Subcutaneous abdominal adipose tissue (tissue), 5 donors: ENCODE results near the gene NRP2.

Experiments
- H3K27ac ChIP-seq: one replicate; pipeline ENCODE4 v1.7.0; 2013; ENCODE audit warnings: low read depth, mild to moderate bottlenecking, inconsistent platforms, low read length, moderate library complexity
- H3K27me3 ChIP-seq, 5 donors: one replicate each; pipeline ENCODE4 v1.7.0; 2013; ENCODE audit warnings: low read length in 5 of 5, inconsistent platforms in 1 of 5; ENCODE audit not compliant: control insufficient read depth in 5 of 5, insufficient read depth in 4 of 5
- H3K36me3 ChIP-seq, 5 donors: one replicate each; pipeline ENCODE4 v1.7.0; 2013; ENCODE audit warnings: low read length in 5 of 5; ENCODE audit not compliant: control insufficient read depth in 5 of 5, insufficient read depth in 5 of 5
- H3K4me1 ChIP-seq, 5 donors: one replicate each; pipeline ENCODE4 v1.7.0; 2013; ENCODE audit warnings: low read length in 5 of 5, mild to moderate bottlenecking in 3 of 5, moderate library complexity in 1 of 5; ENCODE audit not compliant: control insufficient read depth in 5 of 5, insufficient read depth in 5 of 5
- H3K4me3 ChIP-seq, 5 donors: one replicate each; pipeline ENCODE4 v1.7.0; 2013; ENCODE audit warnings: low read length in 5 of 5, low read depth in 1 of 5
- H3K9ac ChIP-seq, 5 donors: one replicate each; pipeline ENCODE4 v1.7.0; 2013; ENCODE audit warnings: low read length in 5 of 5, mild to moderate bottlenecking in 4 of 5, moderate library complexity in 3 of 5
- H3K9me3 ChIP-seq, 5 donors: one replicate each; pipeline ENCODE4 v1.7.0; 2013; ENCODE audit warnings: low read length in 5 of 5; ENCODE audit not compliant: control insufficient read depth in 5 of 5
- donor health status: healthy.
- donor health status: healthy.
- donor health status: healthy.
- donor health status: healthy.
- donor health status: healthy.

The NRP2 gene

DNA sequence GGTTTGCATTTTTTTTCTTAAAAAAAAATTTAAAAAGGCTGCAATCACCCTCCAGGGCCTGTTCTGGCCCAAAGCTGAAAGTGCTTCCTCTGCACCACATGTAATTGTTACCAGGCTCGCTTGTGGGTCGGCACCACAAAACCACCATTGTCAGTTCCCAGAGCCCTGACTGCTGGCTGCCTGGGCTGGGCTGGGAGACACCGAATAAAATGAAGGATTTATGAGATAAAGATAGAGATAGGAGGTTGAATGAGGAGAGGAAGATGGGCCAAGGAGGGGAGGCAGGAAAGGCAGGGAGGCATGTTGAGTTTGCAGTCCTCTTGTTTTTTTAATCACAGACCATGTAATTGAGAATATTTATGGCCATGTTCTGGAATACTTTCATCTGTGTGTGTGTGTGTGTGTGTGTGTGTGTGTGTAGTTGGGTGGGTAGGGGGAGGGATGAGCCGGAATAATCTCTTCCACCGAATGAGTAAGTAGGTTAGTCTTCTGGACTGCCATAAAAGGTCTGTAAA, 14.7 kb downstream of the NRP2 start:
- peak overlapping the region; percentile 71 for H3K27ac ChIP-seq
- H3K9ac ChIP-seq = no peak overlapping the region

DNA sequence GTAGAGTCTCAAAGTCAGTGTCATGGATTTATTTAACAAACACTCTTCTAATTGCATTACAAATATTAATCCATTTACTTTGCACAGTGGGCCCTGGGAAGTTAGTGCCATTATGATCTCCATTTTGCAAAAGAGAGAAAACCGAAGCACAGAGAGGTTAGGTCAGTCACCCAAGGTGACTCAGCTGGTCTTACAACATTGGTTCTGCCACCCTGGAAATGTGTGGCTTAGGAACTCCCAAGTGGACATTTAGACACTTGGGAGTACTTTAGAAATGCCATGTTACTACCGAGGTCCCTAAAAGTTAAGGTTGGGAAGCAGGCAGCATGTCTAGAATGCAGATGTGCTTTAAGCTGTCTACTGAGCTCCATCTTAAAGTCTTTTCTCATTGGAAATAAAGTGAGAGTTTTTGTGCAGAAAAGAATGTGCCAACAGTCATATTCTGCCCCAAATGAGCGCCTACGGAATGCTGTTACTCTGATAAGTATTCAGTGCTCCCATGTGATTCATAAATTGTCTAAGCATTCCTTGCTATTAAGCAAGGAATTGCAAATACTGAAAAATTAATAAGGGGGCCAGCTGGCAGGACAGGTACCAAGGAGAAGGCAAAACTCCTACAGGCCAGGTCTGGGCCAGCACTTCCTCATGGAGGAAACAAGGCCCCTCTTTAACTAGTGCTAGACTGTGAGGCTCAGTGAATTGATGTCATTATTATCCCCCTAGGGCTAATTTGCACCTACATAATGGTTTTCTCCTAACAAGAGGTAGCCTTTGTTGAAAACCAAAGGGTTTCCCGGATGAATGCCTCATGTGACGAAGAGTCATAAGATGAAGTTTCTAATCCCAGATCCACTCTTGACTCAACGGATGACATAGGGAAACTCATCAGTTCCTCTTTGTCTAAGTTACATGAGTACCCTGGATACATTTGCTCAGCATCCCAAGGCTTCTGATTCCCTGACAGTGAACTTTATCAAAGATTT, 16.3 kb downstream of the NRP2 start:
- Histone ChIP-seq H3K9me3 (no peaks in the 10 kb centered on the region), H3K9ac (no peak overlapping the region), H3K4me1 (peaks cover 4 to 93% (median 84%) of the 10 kb centered on the region in 5 donors), H3K4me3 (no peak overlapping the region), H3K36me3 (peaks cover 0 to 20% (median 8%) of the 10 kb centered on the region in 5 donors), H3K27me3 (no peaks in the 10 kb centered on the region), H3K27ac (peak overlapping the region; percentile 71)

More for the DNA sequence above, 14.7 kb downstream of the NRP2 start:
- H3K4me1 ChIP-seq = peaks cover 0 to 85% (median 76%) of the 10 kb centered on the region in 5 donors
- H3K27me3 ChIP-seq = no peaks in the 10 kb centered on the region
- peaks cover 0 to 20% (median 8%) of the 10 kb centered on the region in 5 donors for H3K36me3 ChIP-seq
- H3K4me3 ChIP-seq = no peak overlapping the region
- no peaks in the 10 kb centered on the region for H3K9me3 ChIP-seq

GRCh38 chr2:205699515-205700289, 17.4 kb downstream of the NRP2 start:
- Histone ChIP-seq H3K27ac (peak overlapping the region; percentile 71), H3K4me3 (no peak overlapping the region), H3K9me3 (no peaks in the 10 kb centered on the region), H3K4me1 (peaks cover 12 to 97% (median 92%) of the 10 kb centered on the region in 5 donors), H3K36me3 (peaks cover 0 to 24% (median 8%) of the 10 kb centered on the region in 5 donors), H3K9ac (no peak overlapping the region), H3K27me3 (no peaks in the 10 kb centered on the region)

DNA sequence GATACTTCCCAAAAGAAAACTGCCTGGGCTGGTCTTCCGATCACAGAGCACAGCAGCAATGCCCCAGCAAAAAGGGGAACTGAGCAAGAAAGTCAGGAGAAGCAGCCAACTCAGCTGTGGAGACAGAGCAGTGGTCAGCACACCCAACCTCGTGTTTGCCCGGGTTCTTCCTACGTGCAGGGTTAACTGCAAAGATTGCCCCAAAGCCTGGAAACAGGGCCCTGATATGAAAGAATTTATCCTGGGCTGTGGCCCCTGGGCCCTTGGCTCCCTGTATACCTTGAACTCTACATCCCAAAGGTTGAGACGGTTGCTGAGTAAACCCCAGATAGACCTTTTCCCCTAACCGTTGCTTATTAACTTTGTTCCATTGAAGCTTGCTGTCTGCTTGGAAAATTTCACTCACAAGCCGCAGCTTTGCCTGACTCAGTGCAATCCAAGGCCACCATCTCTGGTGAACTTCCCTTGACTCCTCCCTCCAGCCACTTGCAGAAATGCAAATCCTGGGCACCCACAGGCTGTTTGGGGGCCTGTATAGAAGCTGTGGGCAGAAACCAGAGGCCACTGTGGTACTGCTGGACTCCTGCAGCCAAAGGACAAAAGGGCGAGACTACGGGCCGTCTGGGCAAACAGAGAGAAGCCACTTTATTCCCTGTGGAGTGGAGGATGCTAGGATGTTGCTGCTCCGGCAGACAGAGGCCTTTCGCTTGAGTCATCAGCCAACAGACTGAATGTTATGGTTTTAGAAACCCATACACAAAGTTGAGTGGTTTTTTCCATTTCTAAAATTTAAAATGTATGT, 18.2 kb downstream of the NRP2 start:
- H3K36me3 ChIP-seq = peaks cover 0 to 24% (median 8%) of the 10 kb centered on the region in 5 donors
- H3K9ac ChIP-seq = no peak overlapping the region
- H3K27ac ChIP-seq = peak overlapping the region; percentile 71
- H3K4me1 ChIP-seq = peaks cover 12 to 98% (median 94%) of the 10 kb centered on the region in 5 donors
- no peak overlapping the region for H3K4me3 ChIP-seq
- no peaks in the 10 kb centered on the region for H3K27me3 ChIP-seq
- no peaks in the 10 kb centered on the region for H3K9me3 ChIP-seq

DNA sequence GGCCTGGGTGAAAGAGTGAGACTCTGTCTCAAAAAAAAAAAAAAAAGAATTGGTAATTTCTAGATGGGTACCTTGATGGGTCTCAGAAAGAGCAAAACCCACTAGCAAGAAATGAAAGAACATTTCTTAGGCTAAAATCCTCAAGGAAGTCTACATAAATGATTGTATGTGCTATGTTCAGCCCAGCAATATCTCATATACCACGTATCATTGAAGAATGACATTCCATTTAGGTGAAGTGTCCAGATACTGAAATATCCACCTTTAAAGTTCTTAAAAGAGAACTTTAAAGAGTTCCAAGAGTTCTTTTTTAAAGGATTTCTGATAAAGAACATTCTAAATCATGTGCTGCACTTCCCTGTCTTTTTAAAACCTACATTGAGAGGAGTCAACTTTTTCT, 19.2 kb downstream of the NRP2 start:
- H3K9me3 ChIP-seq = no peaks in the 10 kb centered on the region
- no peak overlapping the region for H3K4me3 ChIP-seq
- H3K27ac ChIP-seq = peak overlapping the region; percentile 71
- H3K9ac ChIP-seq = no peak overlapping the region
- no peaks in the 10 kb centered on the region for H3K27me3 ChIP-seq
- peaks cover 12 to 98% (median 88%) of the 10 kb centered on the region in 5 donors for H3K4me1 ChIP-seq
- H3K36me3 ChIP-seq = peaks cover 0 to 24% (median 8%) of the 10 kb centered on the region in 5 donors

DNA sequence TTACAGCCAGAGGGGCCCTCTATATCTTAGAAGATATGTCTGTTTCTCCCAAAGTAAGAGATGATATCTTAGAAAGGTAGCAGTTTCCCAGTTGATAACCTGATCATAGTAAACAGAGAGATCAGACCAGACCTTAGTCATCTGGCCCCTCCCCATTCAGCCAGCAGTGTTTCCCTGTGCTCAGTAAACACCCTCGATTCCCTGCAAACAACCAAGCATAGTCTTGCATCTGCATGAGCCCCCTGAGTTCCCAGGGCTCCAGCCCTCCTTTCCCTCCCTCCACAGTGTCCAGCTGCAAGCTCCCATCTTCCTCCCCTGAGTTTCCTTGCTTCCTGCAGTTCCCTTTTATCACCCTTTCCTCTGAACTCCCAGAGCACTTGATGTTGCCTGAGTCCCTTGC, 20.3 kb downstream of the NRP2 start:
- peaks cover 17 to 98% (median 93%) of the 10 kb centered on the region in 5 donors for H3K4me1 ChIP-seq
- H3K36me3 ChIP-seq = peaks cover 0 to 22% (median 5%) of the 10 kb centered on the region in 5 donors
- no peaks in the 10 kb centered on the region for H3K9me3 ChIP-seq
- peak overlapping the region; percentile 74 for H3K27ac ChIP-seq
- H3K4me3 ChIP-seq = peak overlapping the region in 1 of 5 donors; percentile 1
- no peaks in the 10 kb centered on the region for H3K27me3 ChIP-seq
- no peak overlapping the region for H3K9ac ChIP-seq

DNA sequence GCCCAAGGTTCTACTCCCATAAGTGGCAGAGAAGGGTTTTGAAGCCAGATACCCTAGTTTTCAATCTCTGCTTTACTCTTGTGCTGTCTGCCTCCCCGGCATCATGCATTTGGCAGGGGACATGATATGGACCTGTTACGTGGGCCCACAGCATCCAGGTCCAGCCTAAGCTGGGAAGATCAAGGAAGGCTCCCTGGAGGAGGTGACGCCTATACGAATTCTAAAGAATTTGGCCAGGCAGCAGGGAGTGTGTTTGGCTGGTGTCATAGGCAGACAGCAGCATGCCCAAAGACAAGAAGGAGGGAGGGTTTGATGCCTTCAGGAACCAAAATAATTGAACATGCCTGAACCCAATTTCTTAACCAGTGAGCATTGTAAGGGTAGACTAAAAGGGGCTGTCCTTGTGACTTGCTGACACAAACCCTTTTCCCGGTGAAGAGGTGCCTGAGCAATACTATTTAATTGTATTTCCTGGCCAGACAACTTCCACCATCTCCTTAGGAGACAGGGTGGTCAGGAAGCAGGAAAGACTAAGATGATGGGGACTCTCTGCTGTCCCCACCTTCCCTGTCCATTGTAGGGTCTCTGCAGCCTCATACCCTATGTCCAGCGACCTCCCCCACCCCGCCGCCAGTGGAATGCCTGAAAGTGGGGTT, 21.3 kb downstream of the NRP2 start:
- peak overlapping the region in 2 of 5 donors; percentile 8 to 27 for H3K9ac ChIP-seq
- H3K27me3 ChIP-seq = no peaks in the 10 kb centered on the region
- H3K4me1 ChIP-seq = peaks cover 19 to 99% (median 93%) of the 10 kb centered on the region in 5 donors
- peaks cover 0 to 13% (median 2%) of the 10 kb centered on the region in 5 donors for H3K36me3 ChIP-seq
- H3K9me3 ChIP-seq = no peaks in the 10 kb centered on the region
- peak overlapping the region in 1 of 5 donors; percentile 39 for H3K4me3 ChIP-seq
- H3K27ac ChIP-seq = peak overlapping the region; percentile 74

GRCh38 chr2:205704127-205704741, 21.9 kb downstream of the NRP2 start:
- Histone ChIP-seq H3K4me3 (peak overlapping the region in 2 of 5 donors; percentile 13 to 39), H3K27ac (peak overlapping the region; percentile 74), H3K27me3 (no peaks in the 10 kb centered on the region), H3K9me3 (no peaks in the 10 kb centered on the region), H3K4me1 (peaks cover 19 to 99% (median 92%) of the 10 kb centered on the region in 5 donors), H3K9ac (peak overlapping the region in 2 of 5 donors; percentile 17 to 27), H3K36me3 (peaks cover 0 to 14% (median 2%) of the 10 kb centered on the region in 5 donors)
